ENCODE data around the gene TNIK.

Gene TNIK

GRCh38 chr3:171494457-171495109 lies 34.4 kb upstream of the TNIK start:
- Histone ChIP-seq H3K27ac (ENCODE audit: low read depth, low read length) (no peak overlapping the region), H4K20me1 (ENCODE audit: control insufficient read depth, insufficient read depth, low read depth, low read length) (no peaks in the 10 kb centered on the region), H3K36me3 (ENCODE audit: control insufficient read depth, low read length) (no peaks in the 10 kb centered on the region), H3K27me3 (ENCODE audit: control insufficient read depth, low read length) (no peaks in the 10 kb centered on the region), H3K4me2 (ENCODE audit: low read length) (no peak overlapping the region), H3F3A (ENCODE audit: control insufficient read depth, insufficient read depth) (no peaks in the 10 kb centered on the region), H3K4me3 (ENCODE audit: low read length) (no peak overlapping the region), H3K9me3 (ENCODE audit: control insufficient read depth, insufficient read depth, low read length) (no peaks in the 10 kb centered on the region), H3K79me2 (ENCODE audit: control insufficient read depth, low read length) (no peaks in the 10 kb centered on the region), H3K9me2 (replicated peaks; ENCODE audit: control insufficient read depth, low read length) (no peaks in the 10 kb centered on the region), H3K4me1 (ENCODE audit: control insufficient read depth, low read length) (no peaks in the 10 kb centered on the region)
- TF ChIP-seq EZH2phosphoT487 (IDR thresholded peaks at IDR 0.05; ENCODE audit: borderline replicate concordance, low read length): no peak
- TF ChIP-seq, protein P1, sequence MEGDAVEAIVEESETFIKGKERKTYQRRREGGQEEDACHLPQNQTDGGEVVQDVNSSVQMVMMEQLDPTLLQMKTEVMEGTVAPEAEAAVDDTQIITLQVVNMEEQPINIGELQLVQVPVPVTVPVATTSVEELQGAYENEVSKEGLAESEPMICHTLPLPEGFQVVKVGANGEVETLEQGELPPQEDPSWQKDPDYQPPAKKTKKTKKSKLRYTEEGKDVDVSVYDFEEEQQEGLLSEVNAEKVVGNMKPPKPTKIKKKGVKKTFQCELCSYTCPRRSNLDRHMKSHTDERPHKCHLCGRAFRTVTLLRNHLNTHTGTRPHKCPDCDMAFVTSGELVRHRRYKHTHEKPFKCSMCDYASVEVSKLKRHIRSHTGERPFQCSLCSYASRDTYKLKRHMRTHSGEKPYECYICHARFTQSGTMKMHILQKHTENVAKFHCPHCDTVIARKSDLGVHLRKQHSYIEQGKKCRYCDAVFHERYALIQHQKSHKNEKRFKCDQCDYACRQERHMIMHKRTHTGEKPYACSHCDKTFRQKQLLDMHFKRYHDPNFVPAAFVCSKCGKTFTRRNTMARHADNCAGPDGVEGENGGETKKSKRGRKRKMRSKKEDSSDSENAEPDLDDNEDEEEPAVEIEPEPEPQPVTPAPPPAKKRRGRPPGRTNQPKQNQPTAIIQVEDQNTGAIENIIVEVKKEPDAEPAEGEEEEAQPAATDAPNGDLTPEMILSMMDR (IDR thresholded peaks at IDR 0.05; ENCODE audit: low read depth, low read length, poor library complexity, severe bottlenecking): no peak

GRCh38 chr3:171491361-171491760 lies 31.2 kb upstream of the TNIK start:
- no peaks in the 10 kb centered on the region for H4K20me1 ChIP-seq (ENCODE audit: control insufficient read depth, insufficient read depth, low read depth, low read length)
- H3K4me3 ChIP-seq (ENCODE audit: low read length): no peak overlapping the region
- no peaks in the 10 kb centered on the region for H3K9me2 ChIP-seq (replicated peaks; ENCODE audit: control insufficient read depth, low read length)
- H3K36me3 ChIP-seq (ENCODE audit: control insufficient read depth, low read length): no peaks in the 10 kb centered on the region
- no peaks in the 10 kb centered on the region for H3K27me3 ChIP-seq (ENCODE audit: control insufficient read depth, low read length)
- no peaks in the 10 kb centered on the region for H3K4me1 ChIP-seq (ENCODE audit: control insufficient read depth, low read length)
- no peak overlapping the region for H3K27ac ChIP-seq (ENCODE audit: low read depth, low read length)
- H3K9me3 ChIP-seq (ENCODE audit: control insufficient read depth, insufficient read depth, low read length): no peaks in the 10 kb centered on the region
- no peaks in the 10 kb centered on the region for H3F3A ChIP-seq (ENCODE audit: control insufficient read depth, insufficient read depth)
- TF ChIP-seq, protein P1 (IDR thresholded peaks at IDR 0.05; ENCODE audit: low read depth, low read length, poor library complexity, severe bottlenecking): no peak
- TF ChIP-seq EZH2phosphoT487 (IDR thresholded peaks at IDR 0.05; ENCODE audit: borderline replicate concordance, low read length): no peak
- H3K79me2 ChIP-seq (ENCODE audit: control insufficient read depth, low read length): no peaks in the 10 kb centered on the region
- H3K4me2 ChIP-seq (ENCODE audit: low read length): no peak overlapping the region

GRCh38 chr3:171490901-171491300 lies 30.7 kb upstream of the TNIK start:
- Histone ChIP-seq H3K4me1 (ENCODE audit: control insufficient read depth, low read length) (no peaks in the 10 kb centered on the region), H3K36me3 (ENCODE audit: control insufficient read depth, low read length) (no peaks in the 10 kb centered on the region), H4K20me1 (ENCODE audit: control insufficient read depth, insufficient read depth, low read depth, low read length) (no peaks in the 10 kb centered on the region), H3K27ac (ENCODE audit: low read depth, low read length) (no peak overlapping the region), H3K4me3 (ENCODE audit: low read length) (no peak overlapping the region), H3K79me2 (ENCODE audit: control insufficient read depth, low read length) (no peaks in the 10 kb centered on the region), H3K9me3 (ENCODE audit: control insufficient read depth, insufficient read depth, low read length) (no peaks in the 10 kb centered on the region), H3F3A (ENCODE audit: control insufficient read depth, insufficient read depth) (no peaks in the 10 kb centered on the region), H3K27me3 (ENCODE audit: control insufficient read depth, low read length) (no peaks in the 10 kb centered on the region), H3K4me2 (ENCODE audit: low read length) (no peak overlapping the region), H3K9me2 (replicated peaks; ENCODE audit: control insufficient read depth, low read length) (no peaks in the 10 kb centered on the region)
- TF ChIP-seq, protein P1 (IDR thresholded peaks at IDR 0.05; ENCODE audit: low read depth, low read length, poor library complexity, severe bottlenecking): no peak
- no peak for TF ChIP-seq EZH2phosphoT487 (IDR thresholded peaks at IDR 0.05; ENCODE audit: borderline replicate concordance, low read length)

Measured in DOHH2 (cell line).